HG03521 (cell line): ENCODE measurements around the gene FIBP.
"Not testable (repeated sequence)": the region's sequence is repeated elsewhere in the genome, so short reads cannot be mapped to it uniquely, and the experiment has no call there.

Experiments used
- ATAC-seq: cut with Tn5 transposase; IDR thresholded peaks from one replicate; pipeline ENCODE4 v1.9.1; 2021; ENCODE audit warnings: mild to moderate bottlenecking, moderate library complexity; ENCODE audit not compliant: unreplicated experiment

FIBP gene

GRCh38 chr11:65915101-65915820, 27.0 kb upstream of the FIBP start:
- ATAC-seq, result no peak

- no peak for ATAC-seq
Measured at GRCh38 chr11:65912845-65913244, 24.6 kb upstream of the FIBP start.

GRCh38 chr11:65911682-65912568, 23.7 kb upstream of the FIBP start:
- no peak for ATAC-seq

- ATAC-seq, result no peak
Measured at GRCh38 chr11:65907878-65908277, 19.6 kb upstream of the FIBP start.

GRCh38 chr11:65906602-65907001, 18.3 kb upstream of the FIBP start:
- ATAC-seq, result no peak

GRCh38 chr11:65903715-65904114, 15.4 kb upstream of the FIBP start:
- no peak for ATAC-seq

- no peak for ATAC-seq
Measured at GRCh38 chr11:65903068-65903481, 14.8 kb upstream of the FIBP start.

GRCh38 chr11:65900899-65901180, 12.6 kb upstream of the FIBP start:
- ATAC-seq, result no peak

- ATAC-seq, result peak; percentile 73
Measured at GRCh38 chr11:65900125-65900898, 12.0 kb upstream of the FIBP start, which contains the start of gene FOSL1. Gene FOSL1, minus strand, starts transcription at chr11:65900388. Its CDS starts 49 bp downstream, at chr11:65900339.

- ATAC-seq, result no peak
Measured at GRCh38 chr11:65899356-65900124, 11.3 kb upstream of the FIBP start.

- no peak for ATAC-seq
Measured at GRCh38 chr11:65898656-65899355, 10.5 kb upstream of the FIBP start.

GRCh38 chr11:65897020-65897471, 8.8 kb upstream of the FIBP start:
- no peak for ATAC-seq

GRCh38 chr11:65896034-65896999, 8.0 kb upstream of the FIBP start:
- no peak for ATAC-seq

- no peak for ATAC-seq
Measured at GRCh38 chr11:65895482-65895981, 7.3 kb upstream of the FIBP start.

GRCh38 chr11:65894034-65894591, 5.8 kb upstream of the FIBP start:
- no peak for ATAC-seq

GRCh38 chr11:65892661-65893317, 4.5 kb upstream of the FIBP start:
- no peak for ATAC-seq

- not testable (repeated sequence) for ATAC-seq
Measured at GRCh38 chr11:65892137-65892540, 3.9 kb upstream of the FIBP start.
